ENCODE data around the gene SLC38A1. TPM values are rescaled to one million over a fixed set of nuclear protein-coding genes. Genes with fewer than 3 reads are reported as not detected.
A peak's percentile ranks its signal among the peaks of the same experiment; 100 is the strongest.

Gene SLC38A1
- polyA plus RNA-seq, 6 donors from 2014 or later: 282 to 432 (median 343) TPM

- H3K9me3 Mint-ChIP-seq: peaks cover 0 to 5% (median 0%) of the 10 kb centered on the region in 7 donors
- peaks cover 35 to 38% of the 10 kb centered on the region in 2 donors for H3K36me3 Mint-ChIP-seq
- no peaks in the 10 kb centered on the region for H3K27me3 Mint-ChIP-seq
- no peak for ATAC-seq (ENCODE audit: low read depth in 2 of 2)
- H3K4me1 Mint-ChIP-seq: peaks cover 74 to 98% (median 94%) of the 10 kb centered on the region in 3 donors
- no peak for DNase-seq
- H3K4me3 Mint-ChIP-seq: peak overlapping the region; percentile 44 to 88 (median 76)
- H3K27ac Mint-ChIP-seq: peak overlapping the region; percentile 86 to 97 (median 94)
Measured at GRCh38 chr12:46219877-46220655, 48.8 kb downstream of the SLC38A1 start.

DNA sequence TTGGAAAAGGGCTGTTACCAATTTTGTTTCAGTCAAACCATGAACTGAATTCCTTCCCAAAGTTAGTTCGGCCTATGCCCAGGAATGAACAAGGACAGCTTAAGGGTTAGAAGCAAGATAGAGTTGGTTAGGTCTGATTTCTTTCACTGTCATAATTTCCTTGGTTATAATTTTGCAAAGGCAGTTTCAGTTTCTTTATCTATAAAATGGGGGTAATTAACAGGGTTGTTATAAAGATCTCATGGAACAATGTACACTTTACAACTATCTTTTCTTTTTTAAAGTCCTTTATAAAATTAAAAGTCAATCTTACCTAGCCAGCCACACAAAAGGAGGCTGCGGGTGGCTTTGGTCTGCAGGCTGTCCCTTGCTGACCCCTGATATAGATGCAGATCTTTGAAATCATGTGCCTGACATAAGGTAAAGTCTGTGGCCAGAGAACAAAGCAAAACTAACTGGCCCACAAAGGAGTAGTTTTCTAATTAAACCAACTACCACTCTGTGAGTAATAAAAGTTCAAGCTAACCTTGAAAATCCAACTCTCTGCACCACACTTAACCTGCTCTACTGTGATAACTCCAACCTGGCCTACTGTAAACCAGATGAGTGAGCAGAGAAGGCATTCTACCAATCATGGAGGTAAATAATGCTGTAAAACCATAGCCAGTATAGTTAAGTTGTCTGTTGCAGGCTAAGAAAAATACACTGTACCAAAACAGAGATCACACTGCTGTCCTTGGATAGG, 49.5 kb downstream of the SLC38A1 start:
- Mint-ChIP-seq H3K36me3 (peaks cover 29 to 32% of the 10 kb centered on the region in 2 donors), H3K9me3 (peaks cover 0 to 5% (median 0%) of the 10 kb centered on the region in 7 donors), H3K4me1 (peaks cover 73 to 98% (median 94%) of the 10 kb centered on the region in 3 donors), H3K4me3 (peak overlapping the region; percentile 62 to 88 (median 80)), H3K27me3 (no peaks in the 10 kb centered on the region), H3K27ac (peak overlapping the region; percentile 93 to 100 (median 96))
- ATAC-seq (ENCODE audit: low read depth in 2 of 2) (no peak), DNase-seq (no peak)

DNA sequence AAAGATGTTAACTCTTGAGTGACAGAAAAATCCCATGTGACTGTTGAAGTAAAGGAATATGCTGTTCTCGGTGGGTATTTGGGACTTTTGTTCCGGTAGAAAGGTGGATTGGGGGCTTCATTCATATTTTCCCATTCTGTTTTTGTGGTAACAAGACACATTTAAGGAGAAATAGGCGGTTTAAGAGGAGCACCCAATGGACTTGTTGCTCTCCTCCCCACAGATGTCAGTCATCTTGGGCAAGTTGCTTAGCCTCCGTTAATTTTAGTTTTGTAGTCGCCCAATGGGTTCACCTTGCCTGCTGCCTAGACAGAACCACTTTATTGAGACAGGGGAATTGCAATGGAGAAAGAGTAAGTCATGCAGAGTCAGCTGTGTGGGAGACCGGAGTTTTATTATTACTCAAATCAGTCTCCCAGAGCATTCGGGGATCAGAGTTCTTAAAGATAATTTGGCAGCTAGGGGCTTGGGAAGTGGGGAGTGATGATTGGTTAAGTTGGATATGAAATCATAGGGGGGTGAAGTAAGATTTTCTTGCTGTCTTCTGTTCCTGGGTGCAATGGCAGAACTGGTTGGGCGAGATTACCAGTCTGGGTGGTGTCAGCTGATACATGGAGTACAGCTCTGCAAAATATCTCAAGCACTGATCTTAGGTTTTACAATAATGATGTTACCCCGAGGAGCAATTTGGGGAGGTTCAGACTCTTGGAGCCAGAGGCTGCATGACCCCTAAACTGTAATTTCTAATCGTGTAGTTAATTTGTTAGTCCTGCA, 50.3 kb downstream of the SLC38A1 start:
- DNase-seq (no peak), ATAC-seq (ENCODE audit: low read depth in 2 of 2) (no peak)
- H3K4me1 Mint-ChIP-seq: peaks cover 71 to 99% (median 91%) of the 10 kb centered on the region in 3 donors
- H3K27me3 Mint-ChIP-seq: no peaks in the 10 kb centered on the region
- peaks cover 28 to 32% of the 10 kb centered on the region in 2 donors for H3K36me3 Mint-ChIP-seq
- peak overlapping the region; percentile 62 to 88 (median 81) for H3K4me3 Mint-ChIP-seq
- peaks cover 0 to 5% (median 0%) of the 10 kb centered on the region in 7 donors for H3K9me3 Mint-ChIP-seq
- peak overlapping the region; percentile 93 to 100 (median 96) for H3K27ac Mint-ChIP-seq

- H3K36me3 Mint-ChIP-seq: peaks cover 24 to 39% of the 10 kb centered on the region in 2 donors
- H3K9me3 Mint-ChIP-seq: peaks cover 0 to 5% (median 0%) of the 10 kb centered on the region in 7 donors
- peaks cover 74 to 99% (median 91%) of the 10 kb centered on the region in 3 donors for H3K4me1 Mint-ChIP-seq
- no peaks in the 10 kb centered on the region for H3K27me3 Mint-ChIP-seq
- ATAC-seq (ENCODE audit: low read depth in 2 of 2): peak; percentile 81
- H3K4me3 Mint-ChIP-seq: peak overlapping the region; percentile 62 to 88 (median 81)
- H3K27ac Mint-ChIP-seq: peak overlapping the region; percentile 93 to 100 (median 96)
- peak; percentile 86 for DNase-seq
Measured at GRCh38 chr12:46217541-46218321, 51.1 kb downstream of the SLC38A1 start.

DNA sequence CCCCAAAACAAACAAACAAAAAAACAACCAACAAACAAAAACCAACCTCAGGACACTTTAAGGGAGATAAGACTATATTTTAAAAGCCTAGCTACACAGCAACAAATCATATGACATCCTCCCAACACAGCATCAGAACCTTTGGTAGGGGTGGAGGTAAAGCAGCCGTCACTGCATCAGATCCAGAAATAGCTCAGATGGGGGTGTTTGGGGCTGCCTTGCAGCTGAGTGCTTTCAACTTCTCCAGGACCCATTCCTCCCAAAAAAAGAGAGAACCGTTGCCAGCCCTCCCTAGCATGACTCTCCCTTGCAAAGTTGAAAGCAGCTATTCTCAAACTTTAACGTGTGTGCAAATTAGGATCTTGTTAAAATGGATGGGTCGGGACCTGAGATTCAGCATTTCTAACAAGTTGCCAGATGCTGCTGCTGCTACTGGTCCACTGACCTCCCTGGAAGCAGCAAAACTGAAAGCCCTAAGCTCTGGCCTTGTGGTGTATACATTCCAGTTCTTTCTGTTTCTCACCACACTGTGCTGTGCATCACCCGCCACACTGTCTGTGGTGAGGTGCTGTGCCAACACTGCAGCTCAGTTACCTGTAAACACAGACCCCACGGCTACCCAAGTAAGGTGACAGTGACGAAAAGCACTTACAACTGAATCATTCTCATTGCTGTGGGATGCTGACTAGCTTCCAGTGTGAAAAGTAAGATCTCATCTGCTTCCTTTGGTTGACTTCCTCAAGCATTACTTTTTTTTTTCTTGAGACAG, 54.0 kb downstream of the SLC38A1 start:
- H3K9me3 Mint-ChIP-seq: peaks cover 0 to 3% (median 0%) of the 10 kb centered on the region in 7 donors
- peaks cover 22 to 37% of the 10 kb centered on the region in 2 donors for H3K36me3 Mint-ChIP-seq
- peak; percentile 59 for DNase-seq
- H3K27ac Mint-ChIP-seq: peak overlapping the region; percentile 96 to 100 (median 98)
- no peaks in the 10 kb centered on the region for H3K27me3 Mint-ChIP-seq
- H3K4me3 Mint-ChIP-seq: peak overlapping the region; percentile 65 to 85 (median 80)
- H3K4me1 Mint-ChIP-seq: peaks cover 78 to 99% (median 91%) of the 10 kb centered on the region in 3 donors
- peak; percentile 30 to 37 for ATAC-seq (ENCODE audit: low read depth in 2 of 2)

GRCh38 chr12:46212108-46212982, 56.5 kb downstream of the SLC38A1 start:
- Mint-ChIP-seq H3K27me3 (no peaks in the 10 kb centered on the region), H3K4me1 (peaks cover 73 to 99% (median 86%) of the 10 kb centered on the region in 3 donors), H3K9me3 (peaks cover 0 to 3% (median 0%) of the 10 kb centered on the region in 7 donors), H3K36me3 (peaks cover 34 to 37% of the 10 kb centered on the region in 2 donors), H3K27ac (peak overlapping the region; percentile 75 to 97 (median 86)), H3K4me3 (peak overlapping the region in 6 of 8 donors; percentile 4 to 80 (median 27))
- DNase-seq (no peak), ATAC-seq (ENCODE audit: low read depth in 2 of 2) (no peak)

GRCh38 chr12:46210873-46211439, 57.9 kb downstream of the SLC38A1 start:
- H3K9me3 Mint-ChIP-seq: no peaks in the 10 kb centered on the region
- H3K27me3 Mint-ChIP-seq: no peaks in the 10 kb centered on the region
- DNase-seq (no peak), ATAC-seq (ENCODE audit: low read depth in 2 of 2) (no peak)
- H3K27ac Mint-ChIP-seq: peak overlapping the region; percentile 97 to 98 (median 98)
- peaks cover 30 to 34% of the 10 kb centered on the region in 2 donors for H3K36me3 Mint-ChIP-seq
- H3K4me3 Mint-ChIP-seq: peak overlapping the region; percentile 2 to 86 (median 76)
- peaks cover 75 to 97% (median 88%) of the 10 kb centered on the region in 3 donors for H3K4me1 Mint-ChIP-seq

- DNase-seq (peak; percentile 64), ATAC-seq (ENCODE audit: low read depth in 2 of 2) (peak; percentile 71 to 72)
- Mint-ChIP-seq H3K9me3 (no peaks in the 10 kb centered on the region), H3K4me1 (peaks cover 70 to 95% (median 86%) of the 10 kb centered on the region in 3 donors), H3K27me3 (no peaks in the 10 kb centered on the region), H3K4me3 (peak overlapping the region; percentile 49 to 87 (median 80)), H3K27ac (peak overlapping the region; percentile 97 to 98 (median 98)), H3K36me3 (peaks cover 28 to 33% of the 10 kb centered on the region in 2 donors)
Measured at GRCh38 chr12:46209914-46210872, 58.6 kb downstream of the SLC38A1 start.

- Mint-ChIP-seq H3K4me3 (peak overlapping the region in 6 of 8 donors; percentile 8 to 82 (median 64)), H3K27ac (peak overlapping the region; percentile 97 to 98 (median 98)), H3K27me3 (no peaks in the 10 kb centered on the region), H3K9me3 (no peaks in the 10 kb centered on the region), H3K36me3 (peaks cover 37 to 41% of the 10 kb centered on the region in 2 donors), H3K4me1 (peaks cover 63 to 92% (median 77%) of the 10 kb centered on the region in 3 donors)
- ATAC-seq (ENCODE audit: low read depth in 2 of 2) (no peak), DNase-seq (no peak)
Measured at GRCh38 chr12:46209170-46209569, 59.7 kb downstream of the SLC38A1 start.

GRCh38 chr12:46208370-46208769, 60.5 kb downstream of the SLC38A1 start:
- Mint-ChIP-seq H3K27me3 (no peaks in the 10 kb centered on the region), H3K4me3 (peak overlapping the region in 6 of 8 donors; percentile 71 to 82 (median 76)), H3K4me1 (peaks cover 58 to 87% (median 71%) of the 10 kb centered on the region in 3 donors), H3K36me3 (peaks cover 38 to 42% of the 10 kb centered on the region in 2 donors), H3K9me3 (no peaks in the 10 kb centered on the region), H3K27ac (peak overlapping the region; percentile 79 to 98 (median 97))
- DNase-seq (no peak), ATAC-seq (ENCODE audit: low read depth in 2 of 2) (no peak)
